C4-2B (cell line): ENCODE measurements around the gene CCDC74B.
"Not testable (repeated sequence)": the region's sequence is repeated elsewhere in the genome, so short reads cannot be mapped to it uniquely, and the experiment has no call there.

Experiments used
- H3K27ac ChIP-seq: fragments of 450-650 bp; 2 replicates; pipeline ENCODE4 v1.5.1; 2017
- CTCF ChIP-seq: fragments of 450-650 bp; conservative IDR thresholded peaks from 2 replicates; pipeline ENCODE4 v1.5.1; 2017; ENCODE audit warnings: mild to moderate bottlenecking
- ZFX ChIP-seq: fragments of 450-650 bp; IDR thresholded peaks from 2 replicates; pipeline ENCODE4 v1.6.1; 2017

Gene CCDC74B

DNA sequence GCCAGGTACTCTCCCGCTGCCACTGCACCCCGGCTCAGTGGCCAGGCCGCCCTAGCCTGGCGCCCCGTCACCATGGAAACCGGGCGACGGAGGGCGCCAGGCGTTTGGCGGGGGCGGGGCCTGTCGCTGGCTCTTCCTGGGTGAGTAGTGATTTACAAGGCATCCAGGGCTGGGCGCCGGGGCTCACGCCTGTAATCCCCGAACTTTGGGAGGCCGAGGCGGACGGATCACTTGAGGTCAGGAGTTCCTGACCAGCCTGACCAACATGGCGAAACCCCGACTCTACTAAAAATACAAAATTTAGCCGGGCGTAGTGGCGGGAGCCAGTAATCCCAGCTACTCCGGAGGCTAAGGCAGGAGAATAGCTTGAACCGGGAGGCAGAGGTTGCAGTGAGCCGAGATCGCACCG is at the start of gene CCDC74B:
Gene CCDC74B, minus strand, starts transcription at position 107 of the 409 bp plus-strand sequence. CDS start 116 bp downstream, outside the sequence.
- H3K27ac ChIP-seq, result not testable (repeated sequence)

- not testable (repeated sequence) for H3K27ac ChIP-seq
Observed at GRCh38 chr2:130193824-130194223, 48.9 kb upstream of the CCDC74B start.

DNA sequence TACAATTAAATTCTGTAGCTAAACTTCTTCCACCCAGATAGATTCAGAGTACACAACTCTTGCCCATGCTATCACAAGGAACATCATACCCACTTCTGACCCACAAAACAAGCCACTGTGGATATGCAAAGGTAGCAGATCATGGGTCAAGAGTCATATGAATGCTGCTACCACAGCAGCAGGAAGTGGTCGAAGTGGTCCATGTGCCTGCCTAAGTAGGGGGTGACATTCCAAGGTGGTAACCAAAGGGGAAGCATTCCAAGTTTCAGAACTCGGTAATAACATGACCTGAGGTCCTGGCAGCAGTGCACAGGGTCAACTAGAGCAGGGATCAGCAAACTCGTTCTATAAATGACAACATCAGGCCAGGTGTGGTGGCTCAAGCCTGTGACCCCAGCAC is 47.5 kb upstream of the CCDC74B start:
- not testable (repeated sequence) for H3K27ac ChIP-seq

DNA sequence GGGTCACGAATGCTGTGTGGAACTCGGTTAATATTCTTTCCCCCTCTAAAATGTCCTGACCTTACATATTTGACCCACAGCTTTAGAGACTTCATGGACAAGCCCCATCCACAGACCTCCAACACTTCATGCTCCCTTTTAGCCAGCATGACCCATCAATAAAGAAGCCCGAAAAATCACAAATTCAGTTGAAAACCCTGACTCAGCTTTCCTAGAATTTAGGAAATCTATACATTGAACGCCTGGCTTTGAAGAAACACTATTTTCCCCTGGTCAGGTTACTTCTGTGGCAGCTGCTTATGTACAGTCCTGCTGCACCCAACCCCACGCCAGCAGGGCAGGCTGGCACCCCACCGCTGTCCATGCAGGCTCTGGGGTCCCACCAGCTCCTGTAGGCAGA is 46.4 kb upstream of the CCDC74B start:
- H3K27ac ChIP-seq, result not testable (repeated sequence)

DNA sequence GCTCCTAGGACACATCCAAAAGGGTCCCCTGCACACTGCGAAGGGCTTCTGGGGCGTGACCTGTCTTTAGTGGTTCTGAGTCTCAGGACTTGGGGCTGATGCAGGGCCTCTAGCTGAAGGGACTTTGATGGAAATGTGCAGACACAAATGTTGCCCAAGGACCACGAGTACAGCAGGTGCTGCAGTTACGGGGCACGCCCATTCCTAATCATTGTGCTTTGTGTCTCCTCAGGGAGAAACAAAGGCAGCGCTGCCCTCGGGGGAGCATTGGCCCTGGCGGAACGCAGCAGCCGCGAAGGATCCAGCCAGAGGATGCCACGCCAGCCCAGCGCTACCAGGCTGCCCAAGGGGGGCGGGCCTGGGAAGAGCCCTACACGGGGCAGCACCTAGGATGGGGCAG is 45.3 kb upstream of the CCDC74B start:
- no peak for TF ChIP-seq ZFX
- no peak overlapping the region for H3K27ac ChIP-seq

DNA sequence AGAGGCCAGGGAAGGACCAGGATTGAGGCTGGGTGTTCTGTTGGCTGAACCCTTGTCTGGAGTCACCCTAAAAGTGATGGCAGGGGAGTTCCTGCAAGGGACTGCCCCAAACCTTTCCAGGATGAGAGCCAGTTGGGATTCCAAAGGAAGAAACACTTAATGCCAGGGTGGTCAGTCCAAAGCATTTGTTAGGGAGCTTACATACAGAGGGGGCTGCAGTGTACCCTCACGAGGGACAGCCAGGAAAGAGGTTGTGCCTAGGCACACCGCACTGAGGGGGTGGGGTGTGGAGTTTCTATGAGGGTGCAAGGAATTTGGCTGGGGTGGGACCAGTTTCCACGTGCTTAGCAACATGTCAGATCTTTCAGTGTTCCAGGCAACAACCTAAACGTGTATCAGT is 44.0 kb upstream of the CCDC74B start:
- H3K27ac ChIP-seq, result not testable (repeated sequence)

- H3K27ac ChIP-seq, result not testable (repeated sequence)
Observed at GRCh38 chr2:130187859-130188792, 43.2 kb upstream of the CCDC74B start.

- TF ChIP-seq CTCF (no peak), ZFX (no peak)
- H3K27ac ChIP-seq, result no peak overlapping the region
Observed at GRCh38 chr2:130187268-130187667, 42.4 kb upstream of the CCDC74B start.

DNA sequence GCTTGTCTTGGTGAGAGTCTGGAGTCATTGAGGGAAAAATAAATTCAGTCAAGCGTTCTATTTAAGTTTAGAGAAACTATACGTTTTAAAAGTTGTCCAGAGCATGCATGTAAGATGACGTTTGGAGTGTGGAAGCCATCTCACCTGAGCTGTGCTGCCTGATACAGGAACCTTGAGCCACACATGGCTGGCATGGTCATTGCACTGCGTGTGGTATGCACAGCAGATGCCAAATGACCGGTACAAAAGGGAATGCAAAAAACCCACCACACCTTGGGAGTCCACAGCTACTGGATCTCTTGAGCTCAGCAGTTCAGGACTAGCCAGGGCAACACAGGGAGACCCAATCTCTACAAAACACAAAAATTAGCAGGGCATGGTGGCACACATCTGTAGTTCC is 41.5 kb upstream of the CCDC74B start:
- H3K27ac ChIP-seq, result no peak overlapping the region
- TF ChIP-seq ZFX (no peak), CTCF (no peak)

- H3K27ac ChIP-seq, result no peak overlapping the region
- TF ChIP-seq CTCF, result no peak
- TF ChIP-seq ZFX, result no peak
Observed at GRCh38 chr2:130185896-130186295, 41.0 kb upstream of the CCDC74B start.

DNA sequence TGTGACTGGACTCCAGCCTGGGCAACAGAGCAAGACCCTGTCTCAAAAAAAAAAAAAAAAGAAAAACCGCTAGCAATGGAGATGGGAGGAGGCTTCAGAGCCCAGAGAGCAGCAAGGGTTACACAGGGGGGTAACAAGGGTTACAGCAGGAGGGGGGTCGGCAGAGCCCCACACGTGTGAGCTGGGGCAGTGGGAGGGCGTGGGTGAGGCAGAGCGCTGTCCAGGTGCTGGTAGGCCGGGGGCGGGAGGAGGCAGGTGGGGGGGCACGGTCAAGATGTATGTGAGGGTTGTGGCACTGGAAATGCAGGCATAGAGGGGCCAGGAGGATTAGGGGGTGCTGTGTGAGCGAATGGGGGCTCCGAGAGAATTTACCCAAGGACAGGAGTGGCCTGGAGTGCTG is 40.5 kb upstream of the CCDC74B start:
- no peak for TF ChIP-seq CTCF
- no peak for TF ChIP-seq ZFX
- no peak overlapping the region for H3K27ac ChIP-seq
